Measurements from ENCODE around the gene PGAM5. TPM values are rescaled to one million over a fixed set of nuclear protein-coding genes. Genes with fewer than 3 reads are reported as not detected.
"Not testable (repeated sequence)": the region's sequence is repeated elsewhere in the genome, so short reads cannot be mapped to it uniquely, and the experiment has no call there.

The PGAM5 gene
- total and polyA plus RNA-seq, 4 donors = 11.0 to 32.4 (median 23.1) TPM

- 95 to 96% methylated on average over 9 of the region's 9 CpGs for WGBS, 2 donors
- Histone ChIP-seq H3K4me1 (ENCODE audit: control insufficient read depth in 5 of 5, insufficient read depth in 5 of 5, low read length in 5 of 5) (peaks cover 0 to 9% (median 3%) of the 10 kb centered on the region in 5 donors), H3K27ac (ENCODE audit: low read depth in 1 of 2, low read length in 1 of 2) (no peak overlapping the region), H3K9ac (ENCODE audit: insufficient read depth in 1 of 2, low read length in 2 of 2) (peak overlapping the region in 1 of 2 donors; percentile 1), H3K36me3 (ENCODE audit: control insufficient read depth in 4 of 4, insufficient read depth in 4 of 4, low read length in 4 of 4) (peaks cover 1 to 9% (median 3%) of the 10 kb centered on the region in 4 donors), H3K27me3 (ENCODE audit: control insufficient read depth in 3 of 3, insufficient read depth in 3 of 3, low read length in 2 of 3) (no peaks in the 10 kb centered on the region), H3K9me3 (ENCODE audit: control insufficient read depth in 4 of 4, insufficient read depth in 3 of 4, low read length in 3 of 4) (no peaks in the 10 kb centered on the region), H3K4me3 (no peak overlapping the region)
- TF ChIP-seq, protein P1, sequence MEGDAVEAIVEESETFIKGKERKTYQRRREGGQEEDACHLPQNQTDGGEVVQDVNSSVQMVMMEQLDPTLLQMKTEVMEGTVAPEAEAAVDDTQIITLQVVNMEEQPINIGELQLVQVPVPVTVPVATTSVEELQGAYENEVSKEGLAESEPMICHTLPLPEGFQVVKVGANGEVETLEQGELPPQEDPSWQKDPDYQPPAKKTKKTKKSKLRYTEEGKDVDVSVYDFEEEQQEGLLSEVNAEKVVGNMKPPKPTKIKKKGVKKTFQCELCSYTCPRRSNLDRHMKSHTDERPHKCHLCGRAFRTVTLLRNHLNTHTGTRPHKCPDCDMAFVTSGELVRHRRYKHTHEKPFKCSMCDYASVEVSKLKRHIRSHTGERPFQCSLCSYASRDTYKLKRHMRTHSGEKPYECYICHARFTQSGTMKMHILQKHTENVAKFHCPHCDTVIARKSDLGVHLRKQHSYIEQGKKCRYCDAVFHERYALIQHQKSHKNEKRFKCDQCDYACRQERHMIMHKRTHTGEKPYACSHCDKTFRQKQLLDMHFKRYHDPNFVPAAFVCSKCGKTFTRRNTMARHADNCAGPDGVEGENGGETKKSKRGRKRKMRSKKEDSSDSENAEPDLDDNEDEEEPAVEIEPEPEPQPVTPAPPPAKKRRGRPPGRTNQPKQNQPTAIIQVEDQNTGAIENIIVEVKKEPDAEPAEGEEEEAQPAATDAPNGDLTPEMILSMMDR (IDR thresholded peaks at IDR 0.05; ENCODE audit: control extremely low read depth, extremely low read depth) = no peak
- ATAC-seq (ENCODE audit: insufficient read depth, low FRiP score) (no peak), DNase-seq (no peak)
Observed at GRCh38 chr12:132690112-132690511, 20.5 kb upstream of the PGAM5 start.

GRCh38 chr12:132692030-132692429 is 18.6 kb upstream of the PGAM5 start:
- not testable (repeated sequence) for H3K36me3 ChIP-seq (ENCODE audit: control insufficient read depth in 4 of 4, insufficient read depth in 4 of 4, low read length in 4 of 4); H3K4me3 ChIP-seq; H3K27ac ChIP-seq (ENCODE audit: low read depth in 1 of 2, low read length in 1 of 2); H3K9ac ChIP-seq (ENCODE audit: insufficient read depth in 1 of 2, low read length in 2 of 2); ATAC-seq (ENCODE audit: insufficient read depth, low FRiP score); H3K27me3 ChIP-seq (ENCODE audit: control insufficient read depth in 3 of 3, insufficient read depth in 3 of 3, low read length in 2 of 3); H3K9me3 ChIP-seq (ENCODE audit: control insufficient read depth in 4 of 4, insufficient read depth in 3 of 4, low read length in 3 of 4); DNase-seq; H3K4me1 ChIP-seq (ENCODE audit: control insufficient read depth in 5 of 5, insufficient read depth in 5 of 5, low read length in 5 of 5)
- 96 to 98% methylated on average over 3 of the region's 3 CpGs for WGBS, 2 donors

DNA sequence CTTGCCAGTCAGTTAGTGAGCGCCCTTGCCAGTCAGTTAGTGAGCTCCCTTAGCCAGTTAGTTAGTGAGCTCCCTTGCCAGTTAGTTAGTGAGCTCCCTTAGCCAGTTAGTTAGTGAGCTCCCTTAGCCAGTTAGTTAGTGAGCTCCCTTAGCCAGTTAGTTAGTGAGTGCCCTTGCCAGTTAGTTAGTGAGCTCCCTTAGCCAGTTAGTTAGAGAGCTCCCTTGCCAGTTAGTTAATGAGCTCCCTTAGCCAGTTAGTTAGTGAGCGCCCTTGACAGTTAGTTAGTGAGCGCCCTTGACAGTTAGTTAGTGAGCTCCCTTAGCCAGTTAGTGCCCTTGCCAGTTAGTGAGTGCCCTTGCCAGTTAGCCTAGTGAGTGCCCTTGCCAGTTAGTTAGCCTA is 15.8 kb upstream of the PGAM5 start:
- Histone ChIP-seq H3K27ac (ENCODE audit: low read depth in 1 of 2, low read length in 1 of 2) (peak overlapping the region in 1 of 2 donors; percentile 82), H3K36me3 (ENCODE audit: control insufficient read depth in 4 of 4, insufficient read depth in 4 of 4, low read length in 4 of 4) (peaks cover 0 to 13% (median 5%) of the 10 kb centered on the region in 4 donors)
- not testable (repeated sequence) for ATAC-seq (ENCODE audit: insufficient read depth, low FRiP score); H3K27me3 ChIP-seq (ENCODE audit: control insufficient read depth in 3 of 3, insufficient read depth in 3 of 3, low read length in 2 of 3); DNase-seq; H3K4me1 ChIP-seq (ENCODE audit: control insufficient read depth in 5 of 5, insufficient read depth in 5 of 5, low read length in 5 of 5); H3K9ac ChIP-seq (ENCODE audit: insufficient read depth in 1 of 2, low read length in 2 of 2); H3K4me3 ChIP-seq; H3K9me3 ChIP-seq (ENCODE audit: control insufficient read depth in 4 of 4, insufficient read depth in 3 of 4, low read length in 3 of 4)
- WGBS, 2 donors = 95 to 99% methylated on average over 3 of the region's 3 CpGs

- DNase-seq (no peak), ATAC-seq (ENCODE audit: insufficient read depth, low FRiP score) (no peak)
- Histone ChIP-seq H3K4me3 (no peak overlapping the region), H3K4me1 (ENCODE audit: control insufficient read depth in 5 of 5, insufficient read depth in 5 of 5, low read length in 5 of 5) (no peaks in the 10 kb centered on the region), H3K27ac (ENCODE audit: low read depth in 1 of 2, low read length in 1 of 2) (peak overlapping the region in 1 of 2 donors; percentile 82), H3K36me3 (ENCODE audit: control insufficient read depth in 4 of 4, insufficient read depth in 4 of 4, low read length in 4 of 4) (peaks cover 0 to 13% (median 4%) of the 10 kb centered on the region in 4 donors), H3K9me3 (ENCODE audit: control insufficient read depth in 4 of 4, insufficient read depth in 3 of 4, low read length in 3 of 4) (no peaks in the 10 kb centered on the region), H3K9ac (ENCODE audit: insufficient read depth in 1 of 2, low read length in 2 of 2) (no peak overlapping the region), H3K27me3 (ENCODE audit: control insufficient read depth in 3 of 3, insufficient read depth in 3 of 3, low read length in 2 of 3) (no peaks in the 10 kb centered on the region)
- TF ChIP-seq, protein P1 (IDR thresholded peaks at IDR 0.05; ENCODE audit: control extremely low read depth, extremely low read depth) = no peak
- WGBS, 2 donors = 90 to 96% methylated on average over 12 of the region's 12 CpGs
Observed at GRCh38 chr12:132695431-132695830, 15.2 kb upstream of the PGAM5 start.
